ENCODE data around the gene SRGAP3.

SRGAP3 gene

DNA sequence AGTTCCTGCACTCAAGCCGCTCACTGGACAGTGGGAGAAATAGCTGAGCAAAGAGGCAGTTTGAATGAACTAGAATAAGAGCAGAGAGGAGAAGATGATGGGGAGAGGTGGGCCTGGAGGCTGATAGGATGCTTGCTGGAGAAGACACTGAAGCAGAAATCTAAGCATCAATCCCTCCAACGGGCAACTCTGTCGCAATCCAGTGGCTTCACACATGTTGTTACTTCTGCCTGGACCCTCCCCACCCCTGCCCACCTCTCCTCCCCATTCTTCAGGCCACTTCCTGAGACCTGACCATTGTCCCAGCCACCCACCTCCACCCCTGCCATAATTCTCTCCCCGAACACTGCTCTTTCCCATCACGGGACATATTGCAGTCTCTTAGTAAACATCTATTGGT lies 76.0 kb downstream of the SRGAP3 start:
- no peak for DNase-seq (ENCODE audit: low spot score)

- DNase-seq (ENCODE audit: low spot score): no peak
Observed at GRCh38 chr3:9172851-9173321, 76.6 kb downstream of the SRGAP3 start.

DNA sequence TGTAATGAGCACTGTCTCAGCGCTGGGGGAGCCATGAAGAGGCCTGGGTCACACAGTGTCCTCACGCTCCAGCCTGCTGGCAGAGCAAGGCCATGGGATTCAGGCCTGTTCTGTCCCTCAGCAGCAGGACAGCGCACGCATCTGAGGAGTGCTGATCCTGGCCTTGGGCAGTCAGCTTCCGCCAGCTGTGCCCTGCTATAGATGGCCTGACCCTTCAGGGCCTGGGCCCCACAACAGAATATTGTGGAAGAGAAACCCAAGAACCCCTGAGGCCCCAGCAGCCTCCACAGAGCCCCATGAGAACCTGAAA lies 78.6 kb downstream of the SRGAP3 start:
- DNase-seq (ENCODE audit: low spot score): no peak

- no peak for DNase-seq (ENCODE audit: low spot score)
Observed at GRCh38 chr3:9169956-9170850, 79.2 kb downstream of the SRGAP3 start.

DNA sequence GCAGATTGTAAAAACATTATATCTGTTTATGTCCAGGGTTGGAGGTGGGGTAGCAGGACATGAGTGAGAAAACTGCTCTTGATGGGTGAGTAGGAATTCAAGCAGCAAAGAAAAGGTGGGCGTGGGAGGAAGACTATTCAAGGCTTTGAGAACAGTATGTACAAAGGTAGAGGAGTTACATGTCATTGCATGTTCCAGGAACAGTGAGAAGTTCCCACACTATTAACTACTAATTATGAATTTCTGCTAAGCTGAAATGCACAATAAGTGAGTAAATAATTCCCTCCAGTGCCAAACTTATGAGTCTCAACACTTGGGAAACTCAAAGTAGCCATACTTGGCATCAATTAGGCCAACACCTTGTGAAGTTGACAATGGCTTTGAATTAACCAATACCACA lies 80.1 kb downstream of the SRGAP3 start:
- DNase-seq (ENCODE audit: low spot score): no peak

DNA sequence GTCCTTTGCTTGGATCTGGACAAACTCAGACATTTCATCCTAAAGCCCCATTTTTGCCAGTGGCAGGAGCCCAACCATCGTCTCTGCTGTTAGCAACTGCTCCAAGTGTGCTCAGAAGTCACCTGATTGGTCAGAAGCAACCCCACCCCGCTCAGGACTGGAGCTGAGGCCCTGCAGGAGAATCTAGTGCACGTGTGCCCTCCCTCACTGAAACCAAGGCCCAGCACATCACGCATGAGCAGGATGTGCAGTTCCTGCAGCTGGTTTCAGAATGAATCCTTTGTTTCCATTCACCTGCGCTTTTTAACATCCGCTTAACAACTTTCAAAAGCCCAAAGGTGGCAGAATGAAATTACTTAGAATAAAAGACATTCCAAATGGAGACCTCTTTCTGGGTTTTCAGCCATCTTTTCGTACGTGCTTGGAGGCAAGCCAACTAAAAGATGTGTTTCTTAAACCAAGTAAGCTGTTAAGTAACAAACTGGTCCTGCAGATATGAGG lies 81.2 kb downstream of the SRGAP3 start:
- DNase-seq (ENCODE audit: low spot score): no peak

- DNase-seq (ENCODE audit: low spot score): no peak
Observed at GRCh38 chr3:9167222-9167621, 82.2 kb downstream of the SRGAP3 start.

DNA sequence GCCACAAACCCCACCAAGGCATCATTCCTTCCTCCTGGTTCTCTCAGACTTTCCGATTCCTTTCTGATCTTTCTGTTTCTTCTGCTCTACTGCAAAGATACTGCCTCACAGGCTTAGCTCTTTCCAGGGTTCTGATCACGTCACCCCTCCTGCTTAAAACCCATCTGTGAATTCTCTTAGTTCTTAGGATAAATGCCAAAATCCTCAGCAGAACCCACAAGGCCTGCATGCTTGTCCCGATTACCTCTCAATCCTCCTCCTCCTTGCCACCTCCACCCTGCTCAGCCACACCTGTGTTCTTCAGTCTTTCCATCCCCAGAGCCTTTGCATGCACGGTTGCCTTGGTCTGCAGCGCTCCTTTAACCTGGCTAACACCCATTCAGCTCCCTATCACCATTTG lies 84.0 kb downstream of the SRGAP3 start:
- DNase-seq (ENCODE audit: low spot score): no peak

- no peak for DNase-seq (ENCODE audit: low spot score)
Observed at GRCh38 chr3:9163289-9163688, 86.2 kb downstream of the SRGAP3 start.

DNA sequence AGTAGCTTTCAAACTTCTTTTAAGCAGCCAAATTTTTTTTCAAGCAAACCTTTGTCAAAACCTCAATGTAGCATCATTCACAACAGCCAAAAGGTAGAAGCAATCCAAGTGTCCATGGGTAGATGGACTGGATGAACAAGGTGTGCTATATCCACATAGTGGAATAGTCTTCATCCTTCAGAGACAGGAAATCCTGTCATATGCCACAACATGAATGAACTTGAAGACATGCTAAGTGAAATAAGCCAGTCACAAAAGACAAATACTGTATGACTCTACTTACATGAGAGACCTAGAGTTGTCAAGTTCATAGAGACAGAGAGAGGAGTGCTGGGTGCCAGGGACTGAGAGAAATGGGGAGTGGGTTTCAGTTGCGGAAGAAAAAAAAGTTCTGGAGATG lies 87.6 kb downstream of the SRGAP3 start:
- no peak for DNase-seq (ENCODE audit: low spot score)

DNA sequence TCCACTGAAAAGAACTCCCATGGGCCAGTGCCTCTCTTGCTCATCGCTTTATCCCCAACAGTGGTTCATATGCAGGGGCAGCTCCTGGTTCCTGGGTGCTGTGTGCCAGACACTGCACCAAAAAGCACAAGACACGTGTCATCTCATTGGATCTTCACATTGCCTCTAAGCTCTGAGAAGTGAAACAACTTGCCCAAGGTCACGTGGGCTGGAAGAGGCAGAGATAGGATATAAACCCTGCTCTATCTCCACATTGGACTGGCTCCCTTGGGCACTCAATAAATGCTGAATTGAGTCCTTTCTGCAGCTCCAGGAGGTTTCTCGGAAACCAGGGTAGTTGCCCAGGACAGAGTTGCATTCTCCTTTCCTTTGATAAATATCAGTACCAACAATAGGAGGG lies 88.1 kb downstream of the SRGAP3 start:
- no peak for DNase-seq (ENCODE audit: low spot score)

DNA sequence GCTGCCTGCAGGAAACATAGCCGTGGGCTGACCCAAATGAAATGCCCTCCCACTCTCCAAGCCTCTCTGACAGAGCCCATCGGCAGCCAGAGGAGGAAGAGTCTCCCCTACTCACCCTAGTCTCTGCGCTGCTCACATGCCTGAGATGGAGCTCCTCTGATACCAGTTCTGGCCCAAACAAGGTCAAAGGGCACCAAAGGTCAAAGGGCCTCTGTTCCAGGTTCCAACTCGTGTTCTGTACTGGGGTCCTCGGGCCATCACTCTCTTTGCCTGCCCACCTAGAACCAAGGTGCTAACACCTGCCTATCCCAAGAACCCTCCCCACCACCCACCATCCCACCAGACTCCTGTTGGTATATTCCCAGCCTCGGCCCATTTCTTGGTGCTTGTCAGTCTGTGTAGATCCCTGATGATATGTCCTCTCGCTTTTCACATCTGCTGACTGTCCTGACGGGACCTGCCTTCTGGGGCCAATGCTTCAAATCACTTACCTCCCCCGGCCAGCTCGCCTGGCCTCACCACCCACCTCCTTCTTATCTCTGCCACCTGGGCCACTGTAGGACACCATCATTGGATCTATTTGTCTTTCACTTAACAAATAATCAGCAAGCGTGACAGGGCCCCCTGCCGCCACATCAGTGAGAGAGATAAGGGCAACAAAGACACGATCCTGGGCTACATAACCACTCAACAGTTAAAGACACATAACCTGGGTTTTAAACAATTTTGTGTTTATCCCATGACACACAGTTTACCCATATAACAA lies 90.4 kb downstream of the SRGAP3 start:
- no peak for DNase-seq (ENCODE audit: low spot score)

DNA sequence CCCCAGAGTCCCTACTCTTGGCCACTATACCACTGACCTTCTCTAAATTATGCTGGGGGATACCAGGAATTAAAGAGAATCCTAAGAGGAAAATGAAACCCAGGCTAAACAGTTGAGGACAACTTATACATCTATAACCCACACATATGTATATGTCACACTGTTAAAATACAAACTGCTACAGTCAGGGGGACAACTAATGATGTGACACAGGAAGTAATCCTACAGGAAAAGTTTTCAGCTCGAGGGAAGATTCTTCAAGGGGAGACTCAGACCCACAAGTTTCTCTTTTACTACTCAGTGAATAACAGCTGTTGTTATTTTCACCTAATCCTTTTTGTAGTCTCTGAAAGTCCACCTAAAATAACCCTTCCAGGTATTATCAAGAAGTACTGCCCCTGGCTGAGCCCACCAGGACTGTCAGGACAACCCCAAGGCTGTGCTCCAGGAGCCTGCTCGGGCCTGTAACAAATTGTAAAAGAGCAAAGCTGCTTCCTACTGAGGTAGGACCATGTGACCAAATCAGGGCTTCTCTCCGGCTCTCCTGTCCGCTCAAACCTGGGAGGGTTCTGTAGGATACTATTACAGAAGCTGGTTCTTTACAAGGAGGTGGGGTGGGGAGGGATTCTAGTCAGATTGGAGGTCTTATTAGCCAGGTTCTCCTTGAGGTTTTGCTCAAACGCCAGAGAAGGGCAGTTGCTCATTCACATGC lies 91.6 kb downstream of the SRGAP3 start:
- DNase-seq (ENCODE audit: low spot score): no peak

DNA sequence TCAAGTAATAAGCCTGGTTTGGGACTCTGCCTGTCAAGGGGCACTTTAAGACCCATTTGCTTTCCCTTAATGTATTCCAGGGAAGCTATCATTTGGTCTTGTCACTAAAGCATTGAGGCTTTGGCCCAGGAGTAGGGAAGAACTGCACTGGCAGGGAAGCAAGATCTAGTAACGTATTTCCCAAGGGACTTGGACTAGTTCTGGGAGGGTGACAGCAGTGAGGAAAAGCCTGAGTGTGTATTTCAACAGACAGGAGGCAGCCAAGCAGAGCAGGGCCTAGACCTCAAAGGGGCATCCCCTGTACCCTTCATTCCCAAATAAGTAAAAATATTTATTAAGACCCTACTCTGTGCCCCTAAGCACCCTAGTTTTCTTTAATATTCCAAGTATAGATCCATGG lies 92.8 kb downstream of the SRGAP3 start:
- no peak for DNase-seq (ENCODE audit: low spot score)

- DNase-seq (ENCODE audit: low spot score): no peak
Observed at GRCh38 chr3:9155028-9155427, 94.4 kb downstream of the SRGAP3 start.

DNA sequence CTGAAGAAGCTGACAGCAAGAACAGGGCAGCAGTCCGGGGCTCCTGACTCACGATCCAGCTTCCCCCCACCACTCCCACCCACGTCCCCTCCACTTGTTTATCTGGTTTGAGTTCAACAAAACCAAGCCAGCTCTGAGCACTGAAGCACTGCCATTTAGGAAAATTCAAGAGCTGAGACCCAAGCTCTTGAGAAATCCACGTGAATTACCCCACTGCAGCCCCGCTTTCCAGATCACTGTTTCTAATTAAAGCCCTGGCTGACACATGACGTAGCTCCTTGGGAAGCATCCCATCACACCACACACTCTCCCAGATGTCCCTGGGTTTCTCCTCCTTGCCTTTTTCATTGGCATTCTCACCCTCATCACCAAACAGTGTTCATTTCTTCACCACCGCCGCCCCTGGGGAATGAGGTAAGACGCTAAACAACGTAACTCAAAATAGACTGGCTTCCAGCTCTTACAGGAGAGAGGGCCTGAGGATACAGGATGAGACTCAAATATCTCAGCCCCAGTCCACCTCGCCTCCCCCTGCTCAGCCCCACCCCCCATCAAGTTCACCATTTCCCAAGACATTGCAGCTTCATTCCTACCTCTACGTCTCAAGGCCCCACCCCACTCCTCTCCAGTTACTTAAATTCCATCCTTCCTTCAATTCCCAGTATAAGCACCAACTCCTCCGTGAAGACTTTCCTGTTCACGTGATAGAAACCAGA lies 95.4 kb downstream of the SRGAP3 start:
- DNase-seq (ENCODE audit: low spot score): no peak

DNA sequence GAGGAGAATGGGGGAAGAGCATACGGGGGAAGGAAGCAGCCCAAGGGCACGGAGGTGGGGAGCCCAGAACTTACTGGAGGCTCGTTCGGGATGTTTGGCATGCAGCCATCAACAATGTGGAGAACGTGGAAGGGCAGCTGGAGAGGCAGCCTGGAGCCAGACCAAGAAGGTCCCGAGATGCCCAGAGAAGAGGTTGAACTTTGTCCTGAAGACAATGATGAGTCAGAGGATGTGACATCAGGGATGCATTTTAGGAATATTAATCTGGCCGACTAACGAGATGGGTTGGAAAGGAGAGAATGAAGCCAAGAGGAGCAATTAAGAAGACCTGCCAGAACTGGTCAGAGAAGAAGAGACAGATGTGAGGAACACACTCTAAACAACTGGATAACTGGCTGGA lies 98.2 kb downstream of the SRGAP3 start:
- no peak for DNase-seq (ENCODE audit: low spot score)

DNA sequence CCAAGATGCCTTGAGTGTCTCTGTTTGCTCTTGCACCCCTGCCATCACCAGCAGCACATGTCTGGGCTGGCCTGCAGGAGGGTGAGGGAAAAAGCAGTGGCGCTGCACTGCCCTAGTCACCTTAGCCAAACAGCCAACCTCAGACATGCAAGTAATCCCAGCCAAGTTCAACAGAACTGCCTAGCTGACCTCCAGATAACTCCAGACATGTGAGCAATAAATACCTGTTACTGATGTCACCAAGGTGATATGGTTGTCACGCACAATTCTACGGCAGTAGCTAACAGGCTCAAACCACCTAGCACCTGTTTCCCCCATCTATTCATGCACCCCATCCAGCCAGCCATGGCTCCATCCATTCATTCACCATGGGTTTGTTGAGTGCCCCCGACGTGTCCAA lies 99.9 kb downstream of the SRGAP3 start:
- no peak for DNase-seq (ENCODE audit: low spot score)

GRCh38 chr3:9147896-9148266 lies 101.6 kb downstream of the SRGAP3 start:
- DNase-seq (ENCODE audit: low spot score): no peak

- DNase-seq (ENCODE audit: low spot score): no peak
Observed at GRCh38 chr3:9147215-9147895, 102.1 kb downstream of the SRGAP3 start.

DNA sequence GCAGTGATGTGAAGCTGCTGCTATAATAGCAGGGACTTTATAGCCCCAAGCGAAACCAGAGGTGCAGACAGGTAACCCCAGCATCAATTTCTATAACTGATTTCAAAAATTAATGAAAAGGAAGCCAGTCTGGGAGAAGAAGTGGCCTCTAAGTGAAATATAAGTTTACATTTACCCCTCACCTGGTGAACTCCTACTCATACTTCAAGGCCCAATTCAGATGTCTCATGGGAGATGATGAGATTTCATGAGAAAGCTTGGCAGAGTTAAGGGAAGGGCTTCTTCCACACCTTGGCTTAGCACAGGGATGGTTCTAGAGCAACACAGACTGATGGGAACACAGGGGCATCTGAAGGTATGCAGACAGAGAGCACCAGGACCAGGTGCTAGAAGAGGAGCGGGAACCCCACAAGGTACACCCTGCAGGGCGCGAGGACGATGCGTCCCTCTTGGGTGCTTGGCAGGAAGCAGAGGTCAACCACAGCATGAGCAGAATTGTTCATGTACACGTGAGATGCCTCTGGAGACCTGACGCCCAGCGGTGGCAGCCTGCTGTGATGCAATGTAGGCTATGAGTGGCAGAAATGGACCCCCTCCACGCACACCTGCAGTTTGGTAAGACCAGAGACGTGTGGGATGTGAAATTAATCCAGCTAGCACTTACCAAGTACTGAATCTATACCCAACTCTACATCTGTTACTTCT lies 102.9 kb downstream of the SRGAP3 start:
- DNase-seq (ENCODE audit: low spot score): no peak

Measured in hematopoietic multipotent progenitor cell treated with erythropoietin and hydrocortisone succinate and interleukin-3 and kit ligand, for 17 days (in vitro differentiated cells).